Keratinocyte (primary cell): Measurements from ENCODE around the gene SMCO4.

Source experiments
- EZH2 ChIP-seq: IDR thresholded peaks from one replicate; pipeline ENCODE4 v1.6.1; 2012; ENCODE audit warnings: inconsistent platforms, mild to moderate bottlenecking, low read length, moderate library complexity
- TF ChIP-seq, protein P1 (sequence below), 3 experiments: IDR thresholded peaks in 1 of 3; conservative IDR thresholded peaks in 1 of 3; optimal IDR thresholded peaks in 1 of 3; 2 replicates in 2 of 3; 3 replicates in 1 of 3; pipeline versions ENCODE3 to v1.5.1; 2011; ENCODE audit warnings: low read length in 3 of 3, mild to moderate bottlenecking in 3 of 3, moderate library complexity in 2 of 3, control low read depth in 1 of 3, inconsistent platforms in 1 of 3; ENCODE audit not compliant: insufficient read depth in 2 of 3; ENCODE audit errors: extremely low read depth in 1 of 3

DNA sequence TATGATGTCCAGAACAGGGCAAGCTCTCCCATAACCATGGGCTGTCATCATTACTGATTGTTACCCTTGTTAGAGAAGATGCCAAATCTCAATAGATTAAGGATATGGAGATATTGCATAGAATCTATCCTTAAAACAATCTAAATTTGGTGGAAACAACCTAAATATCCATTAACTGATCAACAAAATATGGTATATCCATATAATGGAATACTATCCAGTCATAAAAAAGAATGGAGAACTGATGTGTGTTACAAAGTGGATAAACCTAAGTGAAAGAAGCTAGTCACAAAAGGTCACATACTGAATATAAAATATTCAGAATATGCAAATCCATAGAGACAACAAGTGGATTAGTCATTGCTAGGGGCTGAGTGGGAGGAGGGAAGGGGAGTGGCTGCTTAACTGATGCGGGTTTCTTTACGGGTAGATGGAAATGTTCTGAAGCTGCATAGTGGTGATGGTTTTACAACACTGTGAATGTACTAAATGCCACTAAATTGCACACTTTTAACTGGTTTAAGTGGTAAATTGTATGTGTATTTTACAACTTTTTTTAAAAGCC lies 36.1 kb upstream of the SMCO4 start:
- TF ChIP-seq, protein P1, sequence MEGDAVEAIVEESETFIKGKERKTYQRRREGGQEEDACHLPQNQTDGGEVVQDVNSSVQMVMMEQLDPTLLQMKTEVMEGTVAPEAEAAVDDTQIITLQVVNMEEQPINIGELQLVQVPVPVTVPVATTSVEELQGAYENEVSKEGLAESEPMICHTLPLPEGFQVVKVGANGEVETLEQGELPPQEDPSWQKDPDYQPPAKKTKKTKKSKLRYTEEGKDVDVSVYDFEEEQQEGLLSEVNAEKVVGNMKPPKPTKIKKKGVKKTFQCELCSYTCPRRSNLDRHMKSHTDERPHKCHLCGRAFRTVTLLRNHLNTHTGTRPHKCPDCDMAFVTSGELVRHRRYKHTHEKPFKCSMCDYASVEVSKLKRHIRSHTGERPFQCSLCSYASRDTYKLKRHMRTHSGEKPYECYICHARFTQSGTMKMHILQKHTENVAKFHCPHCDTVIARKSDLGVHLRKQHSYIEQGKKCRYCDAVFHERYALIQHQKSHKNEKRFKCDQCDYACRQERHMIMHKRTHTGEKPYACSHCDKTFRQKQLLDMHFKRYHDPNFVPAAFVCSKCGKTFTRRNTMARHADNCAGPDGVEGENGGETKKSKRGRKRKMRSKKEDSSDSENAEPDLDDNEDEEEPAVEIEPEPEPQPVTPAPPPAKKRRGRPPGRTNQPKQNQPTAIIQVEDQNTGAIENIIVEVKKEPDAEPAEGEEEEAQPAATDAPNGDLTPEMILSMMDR (optimal IDR thresholded peaks at IDR 0.05 in 1 of 3, IDR thresholded peaks at IDR 0.05 in 1 of 3, conservative IDR thresholded peaks at IDR 0.05 in 1 of 3; ENCODE audit: extremely low read depth in 1 of 3, insufficient read depth in 2 of 3, low read length in 3 of 3), result no peak
- no peak for TF ChIP-seq EZH2
